Erythroblast (primary cell): ENCODE data around the gene TSPEAR.

ENCODE experiments used
- GATA1 ChIP-seq: IDR thresholded peaks from 2 replicates; pipeline ENCODE4 v1.6.1; 2011; ENCODE audit warnings: low read depth, mild to moderate bottlenecking, control low read depth, low read length, moderate library complexity
- POLR2A ChIP-seq: IDR thresholded peaks from 2 replicates; pipeline ENCODE4 v1.6.1; 2011; ENCODE audit warnings: mild to moderate bottlenecking, low read length

DNA sequence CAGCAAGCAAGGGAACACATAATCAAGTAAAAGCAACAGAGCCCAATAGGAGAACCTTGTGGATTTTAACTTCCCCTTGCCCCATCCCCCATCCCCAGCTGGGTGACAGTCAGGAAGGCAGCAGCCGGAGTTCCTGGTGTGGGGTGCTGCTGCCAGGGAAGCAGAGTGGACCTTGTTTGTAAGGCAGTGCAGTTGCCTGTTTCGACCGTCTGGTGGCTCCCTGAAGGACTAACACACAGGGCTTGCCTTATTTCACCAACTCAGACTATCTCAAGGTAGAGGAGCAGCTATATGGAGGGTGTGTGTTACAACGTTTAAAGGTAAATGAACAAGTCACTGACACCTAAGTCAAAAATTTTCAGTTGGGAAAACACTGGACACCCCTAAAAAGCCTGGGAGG, 92.9 kb downstream of the TSPEAR start:
- TF ChIP-seq POLR2A, result no peak
- no peak for TF ChIP-seq GATA1
